CD4-positive, alpha-beta T cell treated with Interleukin-21 for 1 hour (primary cell): ENCODE data around the gene TIMM10B.
A peak's percentile ranks its signal among the peaks of the same experiment; 100 is the strongest.
"Not testable (repeated sequence)": the region's sequence is repeated elsewhere in the genome, so short reads cannot be mapped to it uniquely, and the experiment has no call there.

Source experiments
- DNase-seq: peaks from one replicate; pipeline ENCODE4 v3.0.0-alpha.2; 2020

TIMM10B gene

GRCh38 chr11:6520265-6520664 is 39.0 kb downstream of the TIMM10B start:
- no peak for DNase-seq

- DNase-seq: not testable (repeated sequence)
Observed at GRCh38 chr11:6521946-6522345, 40.6 kb downstream of the TIMM10B start.

DNA sequence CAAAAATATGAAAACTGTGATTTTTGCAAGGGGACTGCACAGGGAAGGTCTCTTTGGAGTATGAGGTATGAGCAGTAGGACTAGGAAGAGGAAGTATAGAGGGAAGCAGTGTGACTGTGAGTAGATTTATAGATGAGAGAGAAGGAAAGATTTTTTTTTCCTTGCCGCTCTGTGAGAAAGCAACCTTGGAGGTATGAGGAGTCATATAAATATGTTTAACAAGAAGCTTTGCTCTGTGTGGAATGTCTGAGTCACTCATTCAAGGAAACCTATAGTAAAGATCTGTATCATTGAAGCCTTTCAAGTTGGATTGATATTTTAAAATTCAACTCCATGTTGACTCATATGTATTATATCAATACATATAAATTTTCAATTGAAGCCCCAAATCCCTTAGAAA is 42.0 kb downstream of the TIMM10B start:
- DNase-seq: no peak

- DNase-seq: no peak
Observed at GRCh38 chr11:6526411-6527135, 45.3 kb downstream of the TIMM10B start.

- no peak for DNase-seq
Observed at GRCh38 chr11:6529266-6529665, 48.0 kb downstream of the TIMM10B start.

- no peak for DNase-seq
Observed at GRCh38 chr11:6530848-6531247, 49.5 kb downstream of the TIMM10B start.

DNA sequence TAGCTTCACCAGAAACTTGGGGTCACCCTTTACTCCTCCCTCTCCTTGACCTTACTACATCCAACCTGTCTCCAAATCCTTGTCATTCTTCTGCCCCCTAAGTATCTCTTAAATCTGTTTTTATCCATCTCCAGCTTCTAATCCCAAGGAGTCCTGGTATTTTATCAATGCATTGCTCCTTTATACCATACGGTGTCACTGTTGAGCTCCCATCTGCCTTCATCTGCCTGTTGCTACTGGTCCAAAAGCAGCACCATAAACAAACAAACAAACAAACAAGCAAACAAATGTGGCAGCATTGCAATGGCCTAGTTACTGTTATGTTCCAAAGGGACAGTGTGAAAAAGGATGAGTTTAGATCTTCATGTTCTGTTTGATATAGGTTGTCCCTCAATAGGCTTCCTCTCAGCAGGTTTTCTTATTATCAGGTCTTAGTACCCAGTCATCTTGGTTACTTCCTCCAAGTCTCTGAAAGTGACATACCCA is 50.0 kb downstream of the TIMM10B start:
- DNase-seq: peak; percentile 61
